GM18907 (cell line): ENCODE measurements around the gene RBMX2.
"Not testable (repeated sequence)": the region's sequence is repeated elsewhere in the genome, so short reads cannot be mapped to it uniquely, and the experiment has no call there.

ENCODE experiments used
- ATAC-seq: cut with Tn5 transposase; IDR thresholded peaks from one replicate; pipeline ENCODE4 v1.9.1; 2021; ENCODE audit warnings: mild to moderate bottlenecking, moderate library complexity; ENCODE audit not compliant: unreplicated experiment

RBMX2 gene, protein sequence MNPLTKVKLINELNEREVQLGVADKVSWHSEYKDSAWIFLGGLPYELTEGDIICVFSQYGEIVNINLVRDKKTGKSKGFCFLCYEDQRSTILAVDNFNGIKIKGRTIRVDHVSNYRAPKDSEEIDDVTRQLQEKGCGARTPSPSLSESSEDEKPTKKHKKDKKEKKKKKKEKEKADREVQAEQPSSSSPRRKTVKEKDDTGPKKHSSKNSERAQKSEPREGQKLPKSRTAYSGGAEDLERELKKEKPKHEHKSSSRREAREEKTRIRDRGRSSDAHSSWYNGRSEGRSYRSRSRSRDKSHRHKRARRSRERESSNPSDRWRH

GRCh38 chrX:130401415-130402207 lies at the start of gene RBMX2:
TSS of gene RBMX2 (plus strand) at chrX:130401987. CDS start at chrX:130402033, 46 bp downstream.
- ATAC-seq = peak; percentile 93

DNA sequence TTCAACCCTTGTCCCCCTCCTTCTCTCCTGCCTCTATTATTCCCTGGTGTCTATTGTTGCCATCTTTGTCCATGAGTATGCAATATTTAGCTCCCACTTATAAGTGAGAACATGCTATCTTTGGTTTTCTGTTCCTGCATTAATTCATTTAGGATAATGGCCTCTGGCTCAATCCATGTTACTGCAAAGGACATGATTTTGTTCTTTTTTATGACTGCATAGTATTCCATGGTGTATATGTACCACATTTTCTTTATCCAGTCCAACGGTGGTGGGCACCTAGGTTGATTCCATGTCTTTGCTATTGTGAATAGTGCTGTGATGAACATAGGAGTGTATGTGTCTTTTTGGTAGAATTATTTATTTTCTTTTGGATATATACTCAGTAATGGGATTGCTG lies 49.7 kb upstream of the RBMX2 start:
- not testable (repeated sequence) for ATAC-seq

- no peak for ATAC-seq
Measured at GRCh38 chrX:130376077-130376476, 25.7 kb upstream of the RBMX2 start.

GRCh38 chrX:130378024-130378669 lies 23.6 kb upstream of the RBMX2 start:
- ATAC-seq = no peak

- ATAC-seq = no peak
Measured at GRCh38 chrX:130385520-130385919, 16.3 kb upstream of the RBMX2 start, which contains the start of gene GPR119. TSS of gene GPR119 (minus strand) at chrX:130385674. CDS start at chrX:130385447, 227 bp downstream.

DNA sequence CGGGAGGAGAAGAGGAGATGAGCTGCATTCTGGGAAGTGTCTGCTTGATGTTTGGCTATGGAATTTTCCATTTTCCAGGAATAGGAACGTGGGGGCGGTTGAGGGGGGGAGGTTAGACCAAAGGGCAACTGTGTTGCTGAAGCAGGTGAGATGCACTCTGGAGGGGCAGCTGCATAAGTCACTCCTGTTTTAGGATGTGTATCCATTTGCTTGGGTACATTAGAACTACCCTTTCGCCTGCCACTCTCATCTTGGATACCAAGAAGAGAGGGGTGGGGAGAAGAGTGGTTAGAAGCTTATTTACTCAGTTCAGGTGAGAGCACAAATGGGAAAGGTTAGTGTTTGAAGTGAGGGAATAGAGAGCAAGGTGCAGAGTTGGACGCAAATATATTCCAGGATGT lies 15.4 kb upstream of the RBMX2 start:
- no peak for ATAC-seq

DNA sequence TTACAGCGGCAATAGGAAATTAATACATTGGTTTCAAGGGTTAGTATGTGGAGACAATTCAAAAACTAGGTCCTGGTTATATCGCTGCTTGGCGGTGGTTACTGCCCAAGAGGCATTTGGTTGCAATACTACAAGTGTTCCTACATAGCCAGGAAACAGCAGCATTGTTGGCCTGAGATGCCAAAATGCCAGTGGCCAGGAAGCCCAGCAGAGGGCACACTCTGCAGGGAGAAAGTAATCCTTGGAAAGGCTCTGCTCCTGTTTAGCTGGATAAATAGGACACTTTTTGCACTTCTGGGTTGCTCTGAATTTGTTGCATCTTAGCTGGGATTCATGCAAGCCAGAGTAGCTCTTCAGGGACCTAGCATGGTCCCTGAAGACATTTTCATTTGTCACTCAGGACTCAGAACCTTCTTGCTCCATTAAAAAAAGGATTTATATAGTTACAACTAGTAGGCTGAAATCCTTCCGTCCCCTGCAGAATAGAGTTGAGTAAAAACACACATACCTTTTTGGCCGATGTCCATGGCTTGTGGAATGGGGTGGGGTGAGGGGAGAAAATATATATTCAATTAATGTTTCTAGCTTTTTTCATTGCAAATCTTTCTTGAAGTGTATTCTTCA lies 8.2 kb upstream of the RBMX2 start:
- no peak for ATAC-seq

DNA sequence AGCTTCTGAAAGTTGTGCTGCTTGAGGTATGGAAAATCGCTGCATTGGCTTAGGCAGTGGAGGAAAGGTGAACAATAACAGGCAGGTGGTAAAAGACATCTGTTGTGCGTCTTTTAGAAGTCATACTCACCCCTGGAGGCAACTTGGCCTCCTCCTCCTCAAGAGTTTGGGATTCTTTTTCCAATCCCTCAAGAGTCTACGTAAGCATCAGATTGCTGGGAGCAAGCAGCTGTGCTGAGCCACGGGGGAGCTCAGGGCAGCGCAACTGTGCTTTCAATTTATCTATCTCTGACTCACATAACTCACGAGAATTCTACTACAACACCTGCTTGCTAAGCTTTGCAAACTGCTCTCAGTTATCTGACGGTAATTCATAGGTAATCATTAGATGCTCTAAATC lies 6.4 kb upstream of the RBMX2 start:
- no peak for ATAC-seq

GRCh38 chrX:130402208-130402684 lies 459 bp downstream of the RBMX2 start:
- no peak for ATAC-seq

GRCh38 chrX:130413415-130413814 lies 11.6 kb downstream of the RBMX2 start:
- ATAC-seq = no peak

DNA sequence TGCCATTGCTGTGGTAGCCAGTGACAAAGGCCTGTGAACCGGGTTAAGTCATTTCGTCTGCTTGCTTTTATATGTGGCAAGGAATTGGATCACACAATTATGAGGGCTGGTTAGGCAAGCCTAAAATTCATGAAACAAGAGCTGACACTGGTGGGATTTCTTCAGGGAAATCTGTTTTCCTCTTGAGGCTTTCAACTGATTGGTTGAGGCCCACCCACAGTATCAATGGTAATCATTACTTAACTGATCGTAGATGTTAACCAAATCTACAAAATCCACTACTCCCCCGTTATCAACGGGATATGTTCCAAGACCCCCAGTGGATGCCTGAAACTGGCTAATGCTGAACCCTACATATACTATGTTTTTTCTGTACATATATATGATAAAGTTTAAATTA lies 13.0 kb downstream of the RBMX2 start:
- no peak for ATAC-seq

- ATAC-seq = no peak
Measured at GRCh38 chrX:130415201-130415600, 13.4 kb downstream of the RBMX2 start.

GRCh38 chrX:130416785-130417184 lies 15.0 kb downstream of the RBMX2 start:
- ATAC-seq = no peak

GRCh38 chrX:130418066-130418465 lies 16.3 kb downstream of the RBMX2 start:
- ATAC-seq = peak; percentile 52

DNA sequence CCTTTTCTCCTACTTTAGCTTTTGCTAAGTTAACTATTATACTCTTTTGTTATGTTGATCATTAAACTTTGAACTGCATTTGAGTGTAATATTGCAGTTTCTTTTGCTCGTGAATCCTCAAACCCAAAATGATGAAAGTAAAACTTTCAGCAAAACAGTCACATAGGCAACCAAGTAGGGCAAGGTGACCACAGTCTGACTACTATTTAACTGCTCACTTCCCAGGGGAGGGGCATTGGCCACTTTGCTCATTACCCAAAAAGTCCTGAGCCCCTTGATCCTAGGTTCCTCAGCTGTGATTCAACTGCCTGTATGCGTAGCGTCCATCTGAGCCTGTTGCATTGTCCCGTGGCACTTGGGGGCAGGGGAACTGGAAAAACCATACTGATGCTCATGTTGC lies 17.0 kb downstream of the RBMX2 start:
- ATAC-seq = peak; percentile 59

- ATAC-seq = peak; percentile 36
Measured at GRCh38 chrX:130419263-130419662, 17.5 kb downstream of the RBMX2 start.

DNA sequence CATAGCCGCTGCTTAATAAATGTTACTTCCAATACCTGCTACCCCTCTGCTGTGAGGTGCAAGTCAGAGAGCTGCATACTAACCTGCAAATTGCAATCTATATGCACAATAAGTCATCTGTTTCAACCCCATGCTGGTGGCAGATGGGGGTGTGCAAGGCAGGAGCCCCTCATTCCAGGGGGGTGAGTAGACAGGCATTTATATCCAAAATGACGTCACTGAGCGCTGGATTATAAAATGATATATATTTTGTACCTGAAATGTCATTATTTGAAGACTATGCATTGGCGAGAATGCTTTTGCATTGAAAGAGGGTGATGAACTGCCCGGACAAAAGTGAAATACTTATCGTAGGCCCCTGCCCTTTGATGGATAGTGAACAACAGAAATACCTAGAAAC lies 24.7 kb downstream of the RBMX2 start:
- no peak for ATAC-seq

GRCh38 chrX:130429236-130429635 lies 27.4 kb downstream of the RBMX2 start:
- not testable (repeated sequence) for ATAC-seq

GRCh38 chrX:130435937-130436336 lies 34.1 kb downstream of the RBMX2 start:
- ATAC-seq = no peak

DNA sequence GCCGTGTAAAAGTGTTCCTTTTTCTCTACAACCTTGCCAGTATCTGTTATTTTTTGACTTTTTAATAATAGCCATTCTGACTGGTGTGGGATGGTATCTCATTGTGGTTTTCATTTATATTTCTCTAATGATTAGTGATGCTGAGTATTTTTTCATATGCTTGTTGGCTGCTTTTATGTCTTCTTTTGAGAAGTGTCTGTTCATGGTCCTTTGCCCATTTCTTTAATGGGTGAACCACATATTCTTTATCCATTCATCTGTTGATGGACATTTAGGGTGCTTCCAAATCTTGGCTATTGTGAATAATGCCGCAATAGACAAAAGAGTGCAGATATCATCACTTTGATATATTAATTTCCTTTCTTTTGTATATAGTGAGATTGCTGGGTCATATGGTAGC lies 36.2 kb downstream of the RBMX2 start:
- not testable (repeated sequence) for ATAC-seq

DNA sequence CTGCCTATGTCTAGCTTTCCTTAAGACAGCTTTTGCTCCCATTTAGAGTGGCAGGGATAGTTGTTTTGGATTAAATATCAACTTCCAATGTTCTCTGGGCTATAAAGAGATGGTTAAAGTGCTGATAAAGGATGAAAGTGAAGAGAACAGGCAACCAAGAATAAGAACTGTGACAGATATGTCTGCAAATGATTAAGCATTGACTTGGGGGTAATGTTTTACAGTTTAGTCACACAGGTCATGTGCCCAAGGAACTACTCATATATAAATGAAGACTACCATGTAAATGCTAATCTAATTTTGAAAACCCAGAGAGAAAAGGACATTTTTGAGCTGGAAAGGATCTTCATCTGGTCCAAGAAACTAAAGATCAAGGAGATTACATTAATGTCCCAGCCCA lies 42.1 kb downstream of the RBMX2 start:
- ATAC-seq = peak; percentile 60
